Vagina (tissue), 2 donors: ENCODE results near the gene IMMP2L.

ENCODE experiments used
- POLR2A ChIP-seq, 2 donors: fragments of 450-650 bp; IDR thresholded peaks; one replicate each; pipeline ENCODE4 v1.6.1; 2017; ENCODE audit warnings: antibody characterized with exemption in 2 of 2, mild to moderate bottlenecking in 2 of 2, moderate library complexity in 2 of 2
- POLR2AphosphoS5 ChIP-seq, 2 donors: sonication (generic); formaldehyde crosslinking; IDR thresholded peaks; one replicate each; pipeline ENCODE4 v1.9.0; 2017; ENCODE audit warnings: antibody characterized with exemption in 2 of 2, mild to moderate bottlenecking in 2 of 2, low read depth in 1 of 2; ENCODE audit not compliant: insufficient read depth in 1 of 2
- TF ChIP-seq, protein P1 (sequence below), 3 experiments: fragments of 450-650 bp in 2 of 3; fragments of 200-600 bp in 1 of 3; sonication (generic) in 1 of 3; IDR thresholded peaks; one replicate each; pipeline ENCODE4 v1.5.1; 2017 to 2019; ENCODE audit warnings: antibody characterized with exemption in 3 of 3, mild to moderate bottlenecking in 2 of 3, moderate library complexity in 2 of 3

DNA sequence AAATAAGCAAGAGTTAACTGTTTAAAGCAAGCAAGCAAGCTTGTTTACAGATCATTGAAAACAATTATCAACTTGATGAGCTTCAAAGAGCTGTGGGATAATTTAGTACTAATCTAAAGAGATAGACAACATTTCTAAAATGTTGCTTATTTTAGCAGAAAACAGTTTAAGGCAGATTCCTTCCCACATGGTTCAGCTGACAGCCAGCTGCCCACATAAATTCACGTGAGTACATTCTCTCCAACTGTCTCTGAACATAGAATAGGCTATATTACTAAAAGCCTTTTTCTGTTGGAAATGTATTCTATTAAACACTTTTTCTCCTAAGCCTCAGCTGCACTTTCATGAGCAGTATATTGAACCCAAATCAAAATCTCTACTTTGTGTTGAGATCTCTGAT is 297.3 kb downstream of the IMMP2L start:
- TF ChIP-seq, protein P1, sequence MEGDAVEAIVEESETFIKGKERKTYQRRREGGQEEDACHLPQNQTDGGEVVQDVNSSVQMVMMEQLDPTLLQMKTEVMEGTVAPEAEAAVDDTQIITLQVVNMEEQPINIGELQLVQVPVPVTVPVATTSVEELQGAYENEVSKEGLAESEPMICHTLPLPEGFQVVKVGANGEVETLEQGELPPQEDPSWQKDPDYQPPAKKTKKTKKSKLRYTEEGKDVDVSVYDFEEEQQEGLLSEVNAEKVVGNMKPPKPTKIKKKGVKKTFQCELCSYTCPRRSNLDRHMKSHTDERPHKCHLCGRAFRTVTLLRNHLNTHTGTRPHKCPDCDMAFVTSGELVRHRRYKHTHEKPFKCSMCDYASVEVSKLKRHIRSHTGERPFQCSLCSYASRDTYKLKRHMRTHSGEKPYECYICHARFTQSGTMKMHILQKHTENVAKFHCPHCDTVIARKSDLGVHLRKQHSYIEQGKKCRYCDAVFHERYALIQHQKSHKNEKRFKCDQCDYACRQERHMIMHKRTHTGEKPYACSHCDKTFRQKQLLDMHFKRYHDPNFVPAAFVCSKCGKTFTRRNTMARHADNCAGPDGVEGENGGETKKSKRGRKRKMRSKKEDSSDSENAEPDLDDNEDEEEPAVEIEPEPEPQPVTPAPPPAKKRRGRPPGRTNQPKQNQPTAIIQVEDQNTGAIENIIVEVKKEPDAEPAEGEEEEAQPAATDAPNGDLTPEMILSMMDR (IDR thresholded peaks at IDR 0.05) = no peak
- no peak for TF ChIP-seq POLR2A (IDR thresholded peaks at IDR 0.05)
- no peak for TF ChIP-seq POLR2AphosphoS5 (IDR thresholded peaks at IDR 0.05; ENCODE audit: insufficient read depth in 1 of 2, low read depth in 1 of 2)
